ENCODE results near the gene ATP6V0A1. TPM values are rescaled to one million over a fixed set of nuclear protein-coding genes. Genes with fewer than 3 reads are reported as not detected.

Gene ATP6V0A1
- total RNA-seq, 1 donor from 2014 or later: 90.5 TPM

DNA sequence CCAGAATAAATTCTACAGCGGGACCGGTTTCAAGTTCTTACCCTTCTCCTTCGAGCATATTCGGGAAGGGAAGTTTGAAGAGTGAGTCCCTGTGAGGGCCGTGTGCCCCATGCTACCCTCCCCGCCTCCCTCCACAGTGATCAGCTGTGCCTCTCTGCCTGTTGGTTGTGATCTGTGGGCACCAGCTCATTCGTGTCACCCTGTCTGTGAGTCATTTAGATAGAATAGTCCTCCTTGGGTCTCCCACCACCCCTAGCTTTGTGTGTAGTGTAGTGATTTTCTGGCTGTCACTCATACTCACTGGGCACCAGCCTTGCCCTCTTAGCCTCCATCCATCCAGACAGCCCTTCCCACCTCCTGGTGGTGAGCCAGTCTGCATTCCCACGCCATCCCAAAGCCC is 62.4 kb downstream of the ATP6V0A1 start:
- Mint-ChIP-seq H3K4me1 (ENCODE audit: low read depth) (peaks cover 25% of the 10 kb centered on the region), H3K36me3 (ENCODE audit: insufficient read depth) (peaks cover 30% of the 10 kb centered on the region), H3K4me3 (ENCODE audit: low read depth) (no peak overlapping the region), H3K9me3 (ENCODE audit: low read depth) (no peaks in the 10 kb centered on the region), H3K27ac (peak overlapping the region; percentile 3), H3K27me3 (no peaks in the 10 kb centered on the region)
- DNase-seq (ENCODE audit: low spot score, unreplicated experiment): no peak
- TF ChIP-seq, protein P1, sequence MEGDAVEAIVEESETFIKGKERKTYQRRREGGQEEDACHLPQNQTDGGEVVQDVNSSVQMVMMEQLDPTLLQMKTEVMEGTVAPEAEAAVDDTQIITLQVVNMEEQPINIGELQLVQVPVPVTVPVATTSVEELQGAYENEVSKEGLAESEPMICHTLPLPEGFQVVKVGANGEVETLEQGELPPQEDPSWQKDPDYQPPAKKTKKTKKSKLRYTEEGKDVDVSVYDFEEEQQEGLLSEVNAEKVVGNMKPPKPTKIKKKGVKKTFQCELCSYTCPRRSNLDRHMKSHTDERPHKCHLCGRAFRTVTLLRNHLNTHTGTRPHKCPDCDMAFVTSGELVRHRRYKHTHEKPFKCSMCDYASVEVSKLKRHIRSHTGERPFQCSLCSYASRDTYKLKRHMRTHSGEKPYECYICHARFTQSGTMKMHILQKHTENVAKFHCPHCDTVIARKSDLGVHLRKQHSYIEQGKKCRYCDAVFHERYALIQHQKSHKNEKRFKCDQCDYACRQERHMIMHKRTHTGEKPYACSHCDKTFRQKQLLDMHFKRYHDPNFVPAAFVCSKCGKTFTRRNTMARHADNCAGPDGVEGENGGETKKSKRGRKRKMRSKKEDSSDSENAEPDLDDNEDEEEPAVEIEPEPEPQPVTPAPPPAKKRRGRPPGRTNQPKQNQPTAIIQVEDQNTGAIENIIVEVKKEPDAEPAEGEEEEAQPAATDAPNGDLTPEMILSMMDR (IDR thresholded peaks at IDR 0.05; ENCODE audit: unreplicated experiment): no peak

DNA sequence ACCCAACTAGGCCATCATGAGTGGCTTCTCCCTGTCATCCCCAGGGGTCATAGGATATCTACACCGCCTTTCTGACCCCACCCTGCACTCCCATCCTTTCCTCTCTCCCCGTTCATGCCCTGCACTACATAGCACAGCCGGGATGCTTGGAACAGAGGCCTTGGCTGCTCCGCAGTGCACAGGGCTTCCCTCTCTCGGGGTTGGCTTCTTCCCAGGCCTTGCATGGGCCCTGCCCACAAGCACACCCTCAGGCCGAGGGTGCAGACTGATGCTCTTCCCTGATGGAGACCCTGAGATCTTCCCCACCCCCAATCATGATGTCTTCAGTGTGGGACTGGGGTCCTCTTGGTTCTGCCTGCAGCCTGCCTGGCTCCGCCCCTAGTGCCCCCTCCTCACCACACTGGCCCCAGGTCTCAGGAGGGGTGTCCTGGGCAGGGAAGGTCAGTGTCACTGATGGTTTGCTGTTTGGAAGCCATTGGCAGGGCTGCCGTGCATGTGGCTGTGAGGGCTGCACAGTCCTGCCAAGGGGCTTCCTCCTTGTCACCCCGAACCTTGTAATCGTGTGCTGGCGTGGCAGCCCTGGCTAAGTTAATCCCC is 63.1 kb downstream of the ATP6V0A1 start:
- Mint-ChIP-seq H3K36me3 (ENCODE audit: insufficient read depth) (peaks cover 25% of the 10 kb centered on the region), H3K27me3 (no peaks in the 10 kb centered on the region), H3K27ac (no peak overlapping the region), H3K4me1 (ENCODE audit: low read depth) (peaks cover 25% of the 10 kb centered on the region), H3K9me3 (ENCODE audit: low read depth) (no peaks in the 10 kb centered on the region), H3K4me3 (ENCODE audit: low read depth) (no peak overlapping the region)
- TF ChIP-seq, protein P1 (IDR thresholded peaks at IDR 0.05; ENCODE audit: unreplicated experiment): no peak
- no peak for DNase-seq (ENCODE audit: low spot score, unreplicated experiment)

DNA sequence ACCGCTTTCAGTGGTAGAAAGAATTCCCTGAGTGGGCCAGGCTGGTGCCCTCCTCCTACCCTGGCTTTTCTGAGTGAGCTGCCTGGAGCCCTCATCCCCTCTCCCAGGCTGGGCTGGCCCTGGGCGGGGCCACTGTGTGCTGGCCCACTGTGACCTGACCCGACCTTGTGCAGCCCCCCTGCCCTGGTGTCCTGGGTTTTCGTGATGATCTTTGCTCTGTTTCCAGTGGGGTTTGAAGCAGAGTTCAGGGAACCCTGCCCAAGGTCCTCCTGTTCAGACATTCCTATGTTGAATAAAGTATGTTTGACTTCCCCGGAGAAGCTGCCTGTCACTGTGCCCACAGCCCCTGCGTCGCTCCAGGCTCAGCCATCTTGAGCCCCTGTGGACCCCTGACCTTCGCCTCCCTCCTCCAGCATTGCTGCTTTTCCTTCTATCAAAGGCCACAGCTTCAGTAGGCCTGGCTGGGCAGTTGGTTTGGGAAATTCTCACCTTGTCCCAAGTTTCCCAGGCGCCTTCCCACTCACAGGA is 63.6 kb downstream of the ATP6V0A1 start:
- Mint-ChIP-seq H3K4me3 (ENCODE audit: low read depth) (no peak overlapping the region), H3K27ac (no peak overlapping the region), H3K4me1 (ENCODE audit: low read depth) (peaks cover 26% of the 10 kb centered on the region), H3K36me3 (ENCODE audit: insufficient read depth) (peaks cover 25% of the 10 kb centered on the region), H3K9me3 (ENCODE audit: low read depth) (no peaks in the 10 kb centered on the region), H3K27me3 (no peaks in the 10 kb centered on the region)
- TF ChIP-seq, protein P1 (IDR thresholded peaks at IDR 0.05; ENCODE audit: unreplicated experiment): no peak
- no peak for DNase-seq (ENCODE audit: low spot score, unreplicated experiment)

DNA sequence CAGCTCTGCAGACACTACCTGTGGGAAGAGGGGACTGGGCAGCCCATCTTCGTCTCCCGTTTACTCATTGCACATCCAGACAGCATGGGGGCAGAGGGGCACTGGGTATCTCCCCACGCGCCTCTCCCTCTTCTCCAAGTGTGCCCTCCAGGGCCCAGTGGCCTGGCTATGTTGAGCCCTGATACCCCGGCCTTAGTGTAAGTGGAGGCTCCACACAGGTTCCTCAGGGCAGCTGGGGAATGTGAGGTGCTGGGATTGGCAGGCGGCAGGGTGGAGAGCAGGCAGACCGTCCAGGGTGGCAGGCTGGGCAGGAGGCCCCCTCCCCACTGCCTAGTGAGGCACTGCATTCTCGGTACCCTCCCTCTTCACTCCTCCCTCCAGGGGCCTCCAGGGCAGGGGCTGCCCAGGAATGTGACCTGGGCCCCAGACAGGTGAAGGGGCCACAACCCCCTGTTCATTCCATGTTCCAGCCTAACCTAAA is 64.2 kb downstream of the ATP6V0A1 start:
- no peak overlapping the region for H3K4me3 Mint-ChIP-seq (ENCODE audit: low read depth)
- no peak overlapping the region for H3K27ac Mint-ChIP-seq
- H3K9me3 Mint-ChIP-seq (ENCODE audit: low read depth): no peaks in the 10 kb centered on the region
- DNase-seq (ENCODE audit: low spot score, unreplicated experiment): no peak
- TF ChIP-seq, protein P1 (IDR thresholded peaks at IDR 0.05; ENCODE audit: unreplicated experiment): no peak
- peaks cover 20% of the 10 kb centered on the region for H3K36me3 Mint-ChIP-seq (ENCODE audit: insufficient read depth)
- H3K27me3 Mint-ChIP-seq: no peaks in the 10 kb centered on the region
- peaks cover 27% of the 10 kb centered on the region for H3K4me1 Mint-ChIP-seq (ENCODE audit: low read depth)

DNA sequence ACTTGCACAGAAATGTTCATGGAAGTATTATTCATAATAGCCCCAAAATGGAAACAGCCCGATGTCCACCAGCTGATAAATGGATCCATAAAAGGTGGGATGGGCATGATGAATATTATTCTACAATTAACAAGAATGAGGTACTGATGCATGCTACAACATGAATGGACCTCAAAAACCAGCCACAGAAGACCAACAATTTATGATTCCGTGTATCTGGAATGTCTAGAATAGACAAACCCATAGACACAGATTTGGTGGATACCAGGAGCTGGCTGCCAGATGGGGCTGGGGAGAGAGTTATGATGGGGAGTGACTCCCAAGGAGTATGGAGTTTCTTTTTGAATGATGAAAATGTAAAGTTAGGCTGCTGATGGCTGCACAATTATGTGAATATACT is 66.5 kb downstream of the ATP6V0A1 start:
- no peak overlapping the region for H3K4me3 Mint-ChIP-seq (ENCODE audit: low read depth)
- TF ChIP-seq, protein P1 (IDR thresholded peaks at IDR 0.05; ENCODE audit: unreplicated experiment): no peak
- peak overlapping the region; percentile 10 for H3K27ac Mint-ChIP-seq
- peaks cover 15% of the 10 kb centered on the region for H3K4me1 Mint-ChIP-seq (ENCODE audit: low read depth)
- DNase-seq (ENCODE audit: low spot score, unreplicated experiment): no peak
- H3K36me3 Mint-ChIP-seq (ENCODE audit: insufficient read depth): peaks cover 20% of the 10 kb centered on the region
- H3K9me3 Mint-ChIP-seq (ENCODE audit: low read depth): no peaks in the 10 kb centered on the region
- H3K27me3 Mint-ChIP-seq: no peaks in the 10 kb centered on the region
